ENCODE measurements around the gene SPAG6.

SPAG6 gene

DNA sequence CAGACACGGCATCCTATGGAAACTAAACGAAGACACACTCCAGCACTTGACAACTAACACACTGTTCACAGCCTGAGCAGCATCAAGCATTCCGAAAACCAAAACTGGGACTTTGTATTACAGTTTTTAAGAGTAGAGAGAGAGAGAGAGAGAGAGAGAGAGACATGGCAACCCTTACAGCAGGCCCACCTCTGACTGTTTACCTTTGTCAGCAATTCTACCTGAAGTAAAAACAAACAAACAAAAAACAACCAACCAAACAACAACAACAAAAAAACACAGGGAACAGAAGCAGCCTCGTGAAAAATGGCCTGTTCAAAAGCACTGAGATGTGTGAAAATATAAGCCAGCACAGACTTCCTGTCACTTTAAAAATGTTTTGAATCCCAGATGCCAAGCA lies 118.0 kb downstream of the SPAG6 start:
- ATAC-seq, result no peak
- TF ChIP-seq ZNF565 (CRISPR knock-in tag; conservative IDR thresholded peaks at IDR 0.05; ENCODE audit: low read depth) (no peak), PPARA (CRISPR knock-in tag; IDR thresholded peaks at IDR 0.05; ENCODE audit: borderline replicate concordance) (no peak), ZNF8 (CRISPR knock-in tag; IDR thresholded peaks at IDR 0.05) (no peak), CSDC2 (CRISPR knock-in tag; IDR thresholded peaks at IDR 0.05) (no peak), ESRRG (CRISPR knock-in tag; IDR thresholded peaks at IDR 0.05) (no peak)
- TF ChIP-seq, protein P1, sequence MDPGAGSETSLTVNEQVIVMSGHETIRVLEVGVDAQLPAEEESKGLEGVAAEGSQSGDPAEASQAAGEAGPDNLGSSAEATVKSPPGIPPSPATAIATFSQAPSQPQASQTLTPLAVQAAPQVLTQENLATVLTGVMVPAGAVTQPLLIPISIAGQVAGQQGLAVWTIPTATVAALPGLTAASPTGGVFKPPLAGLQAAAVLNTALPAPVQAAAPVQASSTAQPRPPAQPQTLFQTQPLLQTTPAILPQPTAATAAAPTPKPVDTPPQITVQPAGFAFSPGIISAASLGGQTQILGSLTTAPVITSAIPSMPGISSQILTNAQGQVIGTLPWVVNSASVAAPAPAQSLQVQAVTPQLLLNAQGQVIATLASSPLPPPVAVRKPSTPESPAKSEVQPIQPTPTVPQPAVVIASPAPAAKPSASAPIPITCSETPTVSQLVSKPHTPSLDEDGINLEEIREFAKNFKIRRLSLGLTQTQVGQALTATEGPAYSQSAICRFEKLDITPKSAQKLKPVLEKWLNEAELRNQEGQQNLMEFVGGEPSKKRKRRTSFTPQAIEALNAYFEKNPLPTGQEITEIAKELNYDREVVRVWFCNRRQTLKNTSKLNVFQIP (CRISPR knock-in tag; IDR thresholded peaks at IDR 0.05; ENCODE audit: borderline replicate concordance, low read depth), result no peak

DNA sequence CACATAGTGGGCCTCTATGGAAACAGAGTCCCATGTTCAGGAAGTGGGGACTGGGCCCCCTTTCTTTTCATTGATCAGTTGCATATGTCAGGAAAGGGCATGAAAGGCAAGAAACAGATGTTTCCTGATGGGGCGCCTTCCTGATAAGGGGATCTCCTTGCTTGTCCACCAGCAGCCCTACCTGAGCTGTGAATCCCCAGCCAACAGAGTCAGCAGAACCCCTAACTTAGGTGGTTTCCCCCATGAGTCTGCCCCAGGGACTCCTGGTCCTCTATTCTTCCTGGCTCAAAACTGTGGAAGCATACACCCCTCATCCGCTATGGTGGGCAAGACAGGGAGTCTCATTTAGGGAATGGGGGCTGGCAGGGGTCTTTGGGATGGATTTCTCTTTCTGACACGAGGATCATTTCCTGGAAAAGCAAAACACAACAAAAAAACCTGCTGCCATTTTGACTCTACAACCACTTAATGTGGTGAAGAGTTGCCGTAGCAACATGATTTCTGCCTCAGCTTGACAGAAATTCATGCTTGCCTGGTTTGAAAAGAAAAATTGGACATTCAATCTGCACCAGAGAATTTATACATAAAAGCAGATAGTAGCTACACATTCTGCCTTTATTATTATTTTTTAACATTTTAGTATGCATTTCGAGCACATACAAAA lies 119.8 kb downstream of the SPAG6 start:
- no peak for ATAC-seq

More for the DNA sequence above, 119.8 kb downstream of the SPAG6 start:
- no peak for TF ChIP-seq ZC3H10 (CRISPR knock-in tag; IDR thresholded peaks at IDR 0.05)
- TF ChIP-seq TCF4 (CRISPR knock-in tag; IDR thresholded peaks at IDR 0.05; ENCODE audit: borderline replicate concordance), result no peak
- TF ChIP-seq SNAI2 (CRISPR knock-in tag; IDR thresholded peaks at IDR 0.05), result no peak
- TF ChIP-seq ZFP30 (CRISPR knock-in tag; IDR thresholded peaks at IDR 0.05), result no peak
- no peak for TF ChIP-seq BACH2 (CRISPR knock-in tag; IDR thresholded peaks at IDR 0.05; ENCODE audit: borderline replicate concordance)
- no peak for TF ChIP-seq TOX (CRISPR knock-in tag; IDR thresholded peaks at IDR 0.05; ENCODE audit: borderline replicate concordance)
- TF ChIP-seq, protein P1 (CRISPR knock-in tag; IDR thresholded peaks at IDR 0.05; ENCODE audit: borderline replicate concordance, low read depth), result no peak
- TF ChIP-seq ARNTL (CRISPR knock-in tag; IDR thresholded peaks at IDR 0.05; ENCODE audit: borderline replicate concordance, low read depth), result no peak
- no peak for TF ChIP-seq ISL1 (CRISPR knock-in tag; IDR thresholded peaks at IDR 0.05)
- no peak for TF ChIP-seq ZNF565 (CRISPR knock-in tag; conservative IDR thresholded peaks at IDR 0.05; ENCODE audit: low read depth)
- TF ChIP-seq OSR1 (CRISPR knock-in tag; IDR thresholded peaks at IDR 0.05), result no peak
- TF ChIP-seq, protein P2, sequence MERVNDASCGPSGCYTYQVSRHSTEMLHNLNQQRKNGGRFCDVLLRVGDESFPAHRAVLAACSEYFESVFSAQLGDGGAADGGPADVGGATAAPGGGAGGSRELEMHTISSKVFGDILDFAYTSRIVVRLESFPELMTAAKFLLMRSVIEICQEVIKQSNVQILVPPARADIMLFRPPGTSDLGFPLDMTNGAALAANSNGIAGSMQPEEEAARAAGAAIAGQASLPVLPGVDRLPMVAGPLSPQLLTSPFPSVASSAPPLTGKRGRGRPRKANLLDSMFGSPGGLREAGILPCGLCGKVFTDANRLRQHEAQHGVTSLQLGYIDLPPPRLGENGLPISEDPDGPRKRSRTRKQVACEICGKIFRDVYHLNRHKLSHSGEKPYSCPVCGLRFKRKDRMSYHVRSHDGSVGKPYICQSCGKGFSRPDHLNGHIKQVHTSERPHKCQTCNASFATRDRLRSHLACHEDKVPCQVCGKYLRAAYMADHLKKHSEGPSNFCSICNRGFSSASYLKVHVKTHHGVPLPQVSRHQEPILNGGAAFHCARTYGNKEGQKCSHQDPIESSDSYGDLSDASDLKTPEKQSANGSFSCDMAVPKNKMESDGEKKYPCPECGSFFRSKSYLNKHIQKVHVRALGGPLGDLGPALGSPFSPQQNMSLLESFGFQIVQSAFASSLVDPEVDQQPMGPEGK (CRISPR knock-in tag; IDR thresholded peaks at IDR 0.05; ENCODE audit: borderline replicate concordance), result no peak
- TF ChIP-seq, protein P3, sequence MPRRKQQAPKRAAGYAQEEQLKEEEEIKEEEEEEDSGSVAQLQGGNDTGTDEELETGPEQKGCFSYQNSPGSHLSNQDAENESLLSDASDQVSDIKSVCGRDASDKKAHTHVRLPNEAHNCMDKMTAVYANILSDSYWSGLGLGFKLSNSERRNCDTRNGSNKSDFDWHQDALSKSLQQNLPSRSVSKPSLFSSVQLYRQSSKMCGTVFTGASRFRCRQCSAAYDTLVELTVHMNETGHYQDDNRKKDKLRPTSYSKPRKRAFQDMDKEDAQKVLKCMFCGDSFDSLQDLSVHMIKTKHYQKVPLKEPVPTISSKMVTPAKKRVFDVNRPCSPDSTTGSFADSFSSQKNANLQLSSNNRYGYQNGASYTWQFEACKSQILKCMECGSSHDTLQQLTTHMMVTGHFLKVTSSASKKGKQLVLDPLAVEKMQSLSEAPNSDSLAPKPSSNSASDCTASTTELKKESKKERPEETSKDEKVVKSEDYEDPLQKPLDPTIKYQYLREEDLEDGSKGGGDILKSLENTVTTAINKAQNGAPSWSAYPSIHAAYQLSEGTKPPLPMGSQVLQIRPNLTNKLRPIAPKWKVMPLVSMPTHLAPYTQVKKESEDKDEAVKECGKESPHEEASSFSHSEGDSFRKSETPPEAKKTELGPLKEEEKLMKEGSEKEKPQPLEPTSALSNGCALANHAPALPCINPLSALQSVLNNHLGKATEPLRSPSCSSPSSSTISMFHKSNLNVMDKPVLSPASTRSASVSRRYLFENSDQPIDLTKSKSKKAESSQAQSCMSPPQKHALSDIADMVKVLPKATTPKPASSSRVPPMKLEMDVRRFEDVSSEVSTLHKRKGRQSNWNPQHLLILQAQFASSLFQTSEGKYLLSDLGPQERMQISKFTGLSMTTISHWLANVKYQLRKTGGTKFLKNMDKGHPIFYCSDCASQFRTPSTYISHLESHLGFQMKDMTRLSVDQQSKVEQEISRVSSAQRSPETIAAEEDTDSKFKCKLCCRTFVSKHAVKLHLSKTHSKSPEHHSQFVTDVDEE (CRISPR knock-in tag; IDR thresholded peaks at IDR 0.05), result no peak
- no peak for TF ChIP-seq ZNF70 (CRISPR knock-in tag; IDR thresholded peaks at IDR 0.05)
- TF ChIP-seq, protein P4, sequence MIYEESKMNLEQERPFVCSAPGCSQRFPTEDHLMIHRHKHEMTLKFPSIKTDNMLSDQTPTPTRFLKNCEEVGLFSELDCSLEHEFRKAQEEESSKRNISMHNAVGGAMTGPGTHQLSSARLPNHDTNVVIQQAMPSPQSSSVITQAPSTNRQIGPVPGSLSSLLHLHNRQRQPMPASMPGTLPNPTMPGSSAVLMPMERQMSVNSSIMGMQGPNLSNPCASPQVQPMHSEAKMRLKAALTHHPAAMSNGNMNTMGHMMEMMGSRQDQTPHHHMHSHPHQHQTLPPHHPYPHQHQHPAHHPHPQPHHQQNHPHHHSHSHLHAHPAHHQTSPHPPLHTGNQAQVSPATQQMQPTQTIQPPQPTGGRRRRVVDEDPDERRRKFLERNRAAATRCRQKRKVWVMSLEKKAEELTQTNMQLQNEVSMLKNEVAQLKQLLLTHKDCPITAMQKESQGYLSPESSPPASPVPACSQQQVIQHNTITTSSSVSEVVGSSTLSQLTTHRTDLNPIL (CRISPR knock-in tag; IDR thresholded peaks at IDR 0.05; ENCODE audit: low read depth), result no peak
- TF ChIP-seq, protein P5, sequence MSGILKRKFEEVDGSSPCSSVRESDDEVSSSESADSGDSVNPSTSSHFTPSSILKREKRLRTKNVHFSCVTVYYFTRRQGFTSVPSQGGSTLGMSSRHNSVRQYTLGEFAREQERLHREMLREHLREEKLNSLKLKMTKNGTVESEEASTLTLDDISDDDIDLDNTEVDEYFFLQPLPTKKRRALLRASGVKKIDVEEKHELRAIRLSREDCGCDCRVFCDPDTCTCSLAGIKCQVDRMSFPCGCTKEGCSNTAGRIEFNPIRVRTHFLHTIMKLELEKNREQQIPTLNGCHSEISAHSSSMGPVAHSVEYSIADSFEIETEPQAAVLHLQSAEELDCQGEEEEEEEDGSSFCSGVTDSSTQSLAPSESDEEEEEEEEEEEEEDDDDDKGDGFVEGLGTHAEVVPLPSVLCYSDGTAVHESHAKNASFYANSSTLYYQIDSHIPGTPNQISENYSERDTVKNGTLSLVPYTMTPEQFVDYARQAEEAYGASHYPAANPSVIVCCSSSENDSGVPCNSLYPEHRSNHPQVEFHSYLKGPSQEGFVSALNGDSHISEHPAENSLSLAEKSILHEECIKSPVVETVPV (CRISPR knock-in tag; IDR thresholded peaks at IDR 0.05), result no peak

All from SK-N-SH treated with all-trans-retinoic acid at 6 μM for 48 hours (cell line).